Body of pancreas (tissue), 4 donors: ENCODE measurements around the gene TELO2.

Source experiments
- CTCF ChIP-seq, 7 experiments: fragments of 450-650 bp in 4 of 7; fragments of 200-600 bp in 3 of 7; sonication (generic) in 3 of 7; IDR thresholded peaks; one replicate each; pipeline ENCODE4 v1.5.1; 2016 to 2019; ENCODE audit warnings: antibody characterized with exemption in 7 of 7
- POLR2A ChIP-seq, 3 donors: fragments of 450-650 bp; IDR thresholded peaks; one replicate each; pipeline ENCODE4 v1.6.1; 2016; ENCODE audit warnings: antibody characterized with exemption in 3 of 3, mild to moderate bottlenecking in 2 of 3

- no peak for TF ChIP-seq POLR2A (IDR thresholded peaks at IDR 0.05)
- TF ChIP-seq CTCF (IDR thresholded peaks at IDR 0.05) = no peak
These were observed 11.0 kb upstream of the TELO2 start for GRCh38 chr16:1481906-1482835.
